ENCODE measurements around the gene KDM4C. TPM values are rescaled to one million over a fixed set of nuclear protein-coding genes. Genes with fewer than 3 reads are reported as not detected.

Gene KDM4C
- total RNA-seq, 1 donor from 2014 or later = 16.5 TPM

GRCh38 chr9:7067169-7067568 lies 309.4 kb downstream of the KDM4C start:
- H3K4me3 ChIP-seq (ENCODE audit: low read depth, low read length) = no peak overlapping the region
- no peak for DNase-seq (ENCODE audit: low read depth)
- TF ChIP-seq, protein P1, sequence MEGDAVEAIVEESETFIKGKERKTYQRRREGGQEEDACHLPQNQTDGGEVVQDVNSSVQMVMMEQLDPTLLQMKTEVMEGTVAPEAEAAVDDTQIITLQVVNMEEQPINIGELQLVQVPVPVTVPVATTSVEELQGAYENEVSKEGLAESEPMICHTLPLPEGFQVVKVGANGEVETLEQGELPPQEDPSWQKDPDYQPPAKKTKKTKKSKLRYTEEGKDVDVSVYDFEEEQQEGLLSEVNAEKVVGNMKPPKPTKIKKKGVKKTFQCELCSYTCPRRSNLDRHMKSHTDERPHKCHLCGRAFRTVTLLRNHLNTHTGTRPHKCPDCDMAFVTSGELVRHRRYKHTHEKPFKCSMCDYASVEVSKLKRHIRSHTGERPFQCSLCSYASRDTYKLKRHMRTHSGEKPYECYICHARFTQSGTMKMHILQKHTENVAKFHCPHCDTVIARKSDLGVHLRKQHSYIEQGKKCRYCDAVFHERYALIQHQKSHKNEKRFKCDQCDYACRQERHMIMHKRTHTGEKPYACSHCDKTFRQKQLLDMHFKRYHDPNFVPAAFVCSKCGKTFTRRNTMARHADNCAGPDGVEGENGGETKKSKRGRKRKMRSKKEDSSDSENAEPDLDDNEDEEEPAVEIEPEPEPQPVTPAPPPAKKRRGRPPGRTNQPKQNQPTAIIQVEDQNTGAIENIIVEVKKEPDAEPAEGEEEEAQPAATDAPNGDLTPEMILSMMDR (conservative IDR thresholded peaks at IDR 0.05; ENCODE audit: low read depth, low read length) = no peak

- no peak overlapping the region for H3K4me3 ChIP-seq (ENCODE audit: low read depth, low read length)
- DNase-seq (ENCODE audit: low read depth) = no peak
- TF ChIP-seq, protein P1 (conservative IDR thresholded peaks at IDR 0.05; ENCODE audit: low read depth, low read length) = no peak
Measured at GRCh38 chr9:7071916-7072315, 314.1 kb downstream of the KDM4C start.

DNA sequence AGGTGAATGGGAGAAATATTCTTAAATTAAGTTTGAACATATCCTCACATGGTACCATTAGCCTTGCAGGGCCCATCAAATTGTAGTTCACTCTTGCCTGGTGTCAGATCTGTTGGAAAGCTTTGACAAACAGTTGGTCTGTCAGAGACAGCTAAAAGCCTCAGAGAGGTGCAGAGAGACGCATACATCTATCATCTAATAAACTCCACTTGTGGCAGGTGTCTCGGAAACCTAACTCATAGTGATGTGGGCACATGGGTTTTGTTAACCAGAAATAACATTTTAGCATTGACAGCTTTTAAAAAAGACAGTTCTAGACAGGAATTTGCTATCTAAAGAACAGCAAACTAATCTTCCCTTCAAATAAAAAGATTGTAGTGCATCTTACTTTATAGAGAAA lies 315.9 kb downstream of the KDM4C start:
- no peak overlapping the region for H3K4me3 ChIP-seq (ENCODE audit: low read depth, low read length)
- DNase-seq (ENCODE audit: low read depth) = no peak
- TF ChIP-seq, protein P1 (conservative IDR thresholded peaks at IDR 0.05; ENCODE audit: low read depth, low read length) = no peak

DNA sequence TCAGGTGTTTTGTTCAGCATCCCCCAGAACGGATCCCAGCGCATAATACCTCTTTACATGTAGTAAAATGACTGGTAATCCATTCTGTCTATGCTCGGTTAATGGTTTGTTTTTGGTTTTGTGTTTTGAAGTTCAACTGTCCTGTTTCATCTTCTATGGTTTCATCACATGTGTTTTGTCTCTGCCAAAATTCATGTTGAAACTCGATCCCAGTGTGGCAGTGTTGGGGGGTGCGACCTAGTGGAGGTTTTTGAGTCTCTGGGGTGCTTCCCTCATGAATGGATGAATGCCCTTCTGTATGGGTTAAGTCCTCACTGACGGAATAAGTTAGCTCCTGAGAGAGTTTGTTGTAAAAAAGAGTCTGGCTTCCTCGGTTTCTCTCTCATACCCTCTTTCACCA lies 317.4 kb downstream of the KDM4C start:
- TF ChIP-seq, protein P1 (conservative IDR thresholded peaks at IDR 0.05; ENCODE audit: low read depth, low read length) = no peak
- DNase-seq (ENCODE audit: low read depth) = no peak
- no peak overlapping the region for H3K4me3 ChIP-seq (ENCODE audit: low read depth, low read length)

- no peak for DNase-seq (ENCODE audit: low read depth)
- H3K4me3 ChIP-seq (ENCODE audit: low read depth, low read length) = no peak overlapping the region
- TF ChIP-seq, protein P1 (conservative IDR thresholded peaks at IDR 0.05; ENCODE audit: low read depth, low read length) = no peak
Measured at GRCh38 chr9:7079051-7079450, 321.3 kb downstream of the KDM4C start.

- TF ChIP-seq, protein P1 (conservative IDR thresholded peaks at IDR 0.05; ENCODE audit: low read depth, low read length) = no peak
- H3K4me3 ChIP-seq (ENCODE audit: low read depth, low read length) = no peak overlapping the region
- DNase-seq (ENCODE audit: low read depth) = no peak
Measured at GRCh38 chr9:7081065-7081600, 323.4 kb downstream of the KDM4C start.

DNA sequence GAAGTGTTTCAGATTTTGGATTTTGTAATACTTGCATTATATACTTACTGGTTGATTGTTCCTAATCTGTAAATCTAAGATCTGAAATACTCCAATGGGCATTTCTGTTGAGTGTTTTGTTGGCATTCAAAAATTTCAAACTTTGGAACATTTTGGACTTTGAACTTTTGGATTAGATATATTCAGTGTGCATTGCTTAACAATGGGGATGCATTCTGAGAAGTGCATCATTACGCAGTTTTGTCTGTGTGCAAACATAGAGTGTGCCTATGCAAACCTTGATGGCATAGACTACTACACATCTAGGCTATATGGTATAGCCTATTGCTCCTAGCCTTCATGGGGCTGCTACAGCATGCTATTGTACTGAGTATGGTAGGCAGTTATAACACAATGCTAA lies 325.4 kb downstream of the KDM4C start:
- H3K4me3 ChIP-seq (ENCODE audit: low read depth, low read length) = no peak overlapping the region
- DNase-seq (ENCODE audit: low read depth) = no peak
- TF ChIP-seq, protein P1 (conservative IDR thresholded peaks at IDR 0.05; ENCODE audit: low read depth, low read length) = no peak
